Endothelial cell of umbilical vein (primary cell): ENCODE results near the gene CEBPB.

ENCODE experiments used
- FOS ChIP-seq: IDR thresholded peaks from 2 replicates; pipeline ENCODE4 v1.6.1; 2011; ENCODE audit warnings: mild to moderate bottlenecking, low read length, moderate library complexity, borderline replicate concordance; ENCODE audit not compliant: insufficient read depth
- MYC ChIP-seq: IDR thresholded peaks from one replicate; pipeline ENCODE4 v1.6.1; 2011; ENCODE audit warnings: mild to moderate bottlenecking, low read depth, low read length
- TF ChIP-seq, protein P1 (sequence below), 2 donors: IDR thresholded peaks; 1 replicate in 1 of 2; 2 replicates in 1 of 2; pipeline ENCODE4 v1.5.1; 2011; ENCODE audit warnings: low read length in 2 of 2, mild to moderate bottlenecking in 2 of 2, moderate library complexity in 2 of 2, control low read depth in 1 of 2, inconsistent platforms in 1 of 2, low read depth in 1 of 2; ENCODE audit not compliant: insufficient read depth in 1 of 2; ENCODE audit errors: extremely low read depth in 1 of 2

DNA sequence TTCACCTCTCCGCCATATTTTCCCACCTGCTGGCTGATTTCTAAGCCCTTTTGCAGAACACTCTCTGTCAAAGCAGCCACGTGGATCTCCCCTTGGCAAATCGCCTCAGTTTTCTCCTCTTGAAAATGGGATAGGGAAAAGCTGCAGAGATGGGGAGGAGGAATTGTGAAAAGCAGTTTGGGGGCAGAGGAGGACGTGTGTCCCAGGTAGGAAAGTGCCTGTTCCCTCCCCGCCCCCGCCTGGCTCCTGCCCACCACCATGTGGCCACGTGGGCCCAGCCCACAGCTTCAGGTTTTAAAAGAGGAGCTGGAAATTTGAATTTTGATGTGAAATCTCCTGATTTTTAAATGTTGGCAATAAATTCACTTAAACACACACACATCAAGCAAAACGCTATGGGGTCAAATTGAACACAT is 3.6 kb upstream of the CEBPB start:
- TF ChIP-seq, protein P1, sequence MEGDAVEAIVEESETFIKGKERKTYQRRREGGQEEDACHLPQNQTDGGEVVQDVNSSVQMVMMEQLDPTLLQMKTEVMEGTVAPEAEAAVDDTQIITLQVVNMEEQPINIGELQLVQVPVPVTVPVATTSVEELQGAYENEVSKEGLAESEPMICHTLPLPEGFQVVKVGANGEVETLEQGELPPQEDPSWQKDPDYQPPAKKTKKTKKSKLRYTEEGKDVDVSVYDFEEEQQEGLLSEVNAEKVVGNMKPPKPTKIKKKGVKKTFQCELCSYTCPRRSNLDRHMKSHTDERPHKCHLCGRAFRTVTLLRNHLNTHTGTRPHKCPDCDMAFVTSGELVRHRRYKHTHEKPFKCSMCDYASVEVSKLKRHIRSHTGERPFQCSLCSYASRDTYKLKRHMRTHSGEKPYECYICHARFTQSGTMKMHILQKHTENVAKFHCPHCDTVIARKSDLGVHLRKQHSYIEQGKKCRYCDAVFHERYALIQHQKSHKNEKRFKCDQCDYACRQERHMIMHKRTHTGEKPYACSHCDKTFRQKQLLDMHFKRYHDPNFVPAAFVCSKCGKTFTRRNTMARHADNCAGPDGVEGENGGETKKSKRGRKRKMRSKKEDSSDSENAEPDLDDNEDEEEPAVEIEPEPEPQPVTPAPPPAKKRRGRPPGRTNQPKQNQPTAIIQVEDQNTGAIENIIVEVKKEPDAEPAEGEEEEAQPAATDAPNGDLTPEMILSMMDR (IDR thresholded peaks at IDR 0.05; ENCODE audit: extremely low read depth in 1 of 2, insufficient read depth in 1 of 2, low read depth in 1 of 2, low read length in 2 of 2), result no peak
- TF ChIP-seq MYC, result no peak
- TF ChIP-seq FOS, result no peak
